CD4-positive, alpha-beta T cell treated with Interleukin-6 for 4 hours (primary cell): ENCODE results near the gene TRHDE.
"Not testable (repeated sequence)": the region's sequence is repeated elsewhere in the genome, so short reads cannot be mapped to it uniquely, and the experiment has no call there.

Experiments
- DNase-seq: peaks from one replicate; pipeline ENCODE4 v3.0.0-alpha.2; 2020; ENCODE audit warnings: mixed read lengths

TRHDE gene

DNA sequence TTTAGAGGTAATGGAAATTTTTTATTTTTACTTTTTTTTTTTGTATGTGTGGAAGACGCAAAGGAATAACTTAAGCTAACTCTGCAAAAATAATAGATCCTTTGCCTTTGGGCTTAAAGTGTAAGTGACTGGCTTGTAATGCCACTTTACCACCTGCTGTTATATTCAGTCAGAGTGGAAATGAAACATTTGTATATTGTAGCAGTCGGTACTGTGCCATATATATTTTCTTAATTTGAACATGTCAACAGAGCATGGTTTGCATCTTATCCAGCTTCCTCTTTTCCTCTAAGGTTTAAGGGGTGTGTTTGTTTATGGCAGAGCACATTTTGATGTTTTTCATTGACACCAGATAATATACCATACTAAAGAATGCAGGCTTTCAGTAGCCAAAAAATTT is 176.6 kb downstream of the TRHDE start:
- no peak for DNase-seq

DNA sequence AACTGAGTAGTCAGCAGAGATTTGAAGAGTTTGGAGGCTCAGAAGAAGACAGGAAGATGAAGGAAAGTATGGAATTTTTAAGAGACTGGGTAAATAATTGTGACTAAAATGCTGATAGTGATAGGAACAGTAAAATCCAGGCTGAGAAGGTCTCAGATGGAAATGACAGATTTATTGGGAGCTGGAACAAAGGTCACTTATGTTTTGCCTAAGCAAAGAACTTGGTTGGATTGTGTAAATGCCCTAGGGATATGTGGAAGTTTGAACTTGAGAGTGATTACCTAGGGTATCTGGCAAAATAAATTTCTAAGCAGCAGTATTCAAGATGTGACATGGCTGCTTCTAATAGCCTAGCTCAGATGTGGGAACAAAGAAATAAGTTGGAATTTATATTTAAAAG is 180.9 kb downstream of the TRHDE start:
- no peak for DNase-seq

DNA sequence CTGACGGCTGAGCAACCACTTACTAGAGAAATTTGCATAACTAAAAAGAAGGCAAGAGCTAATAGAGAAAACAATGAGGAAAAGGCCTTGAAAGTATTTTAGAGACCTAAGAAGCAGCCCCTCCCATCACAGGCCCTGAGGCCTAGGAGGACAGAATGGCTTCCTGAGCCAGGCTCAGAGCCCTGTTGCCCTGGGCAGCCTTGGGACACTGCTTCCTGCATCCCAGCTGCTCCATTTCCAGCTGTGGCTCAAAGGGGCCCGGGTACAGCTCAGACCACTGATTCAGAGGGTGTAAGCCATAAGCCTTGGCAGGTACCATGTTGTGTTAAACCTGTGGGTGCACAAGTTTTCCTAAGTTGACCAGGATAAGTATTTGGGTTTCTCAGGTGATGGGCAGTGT is 181.4 kb downstream of the TRHDE start:
- DNase-seq: no peak

DNA sequence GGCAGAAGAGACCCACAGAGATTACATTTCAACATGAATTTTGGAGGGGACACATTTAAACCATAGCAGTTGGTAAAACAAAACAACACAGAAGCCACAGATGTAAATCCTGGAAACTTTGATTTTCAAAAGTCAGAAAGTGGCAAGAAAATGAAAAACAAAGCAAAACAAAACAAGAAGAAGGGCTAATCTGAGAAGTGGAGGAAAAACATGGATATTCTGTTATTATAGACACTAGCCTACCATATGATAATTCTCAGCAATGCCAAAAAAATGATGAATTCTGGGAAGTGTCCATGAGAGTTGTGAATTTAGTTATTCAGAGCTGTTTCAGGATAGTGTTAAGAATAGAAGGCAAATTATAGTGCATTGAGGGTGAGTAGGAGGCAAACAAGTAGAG is 192.3 kb downstream of the TRHDE start:
- no peak for DNase-seq

DNA sequence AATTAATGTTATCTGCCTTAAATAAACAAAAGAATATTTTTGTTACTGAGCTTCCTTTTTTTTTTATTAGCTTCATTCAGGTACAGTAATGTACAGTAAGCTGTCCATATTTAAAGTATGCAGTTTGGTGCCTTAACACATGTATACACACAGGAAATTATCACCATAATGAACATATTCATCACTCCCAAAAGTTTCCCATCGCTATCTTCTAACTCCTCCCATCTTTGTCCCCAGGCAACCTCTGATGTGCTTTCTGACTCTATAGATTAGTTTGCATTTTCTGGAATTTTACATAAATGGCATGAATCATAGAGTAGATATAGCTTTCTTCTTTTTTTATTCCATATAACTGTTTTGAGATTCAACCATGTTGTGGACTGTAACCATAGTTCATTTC is 193.0 kb downstream of the TRHDE start:
- no peak for DNase-seq

DNA sequence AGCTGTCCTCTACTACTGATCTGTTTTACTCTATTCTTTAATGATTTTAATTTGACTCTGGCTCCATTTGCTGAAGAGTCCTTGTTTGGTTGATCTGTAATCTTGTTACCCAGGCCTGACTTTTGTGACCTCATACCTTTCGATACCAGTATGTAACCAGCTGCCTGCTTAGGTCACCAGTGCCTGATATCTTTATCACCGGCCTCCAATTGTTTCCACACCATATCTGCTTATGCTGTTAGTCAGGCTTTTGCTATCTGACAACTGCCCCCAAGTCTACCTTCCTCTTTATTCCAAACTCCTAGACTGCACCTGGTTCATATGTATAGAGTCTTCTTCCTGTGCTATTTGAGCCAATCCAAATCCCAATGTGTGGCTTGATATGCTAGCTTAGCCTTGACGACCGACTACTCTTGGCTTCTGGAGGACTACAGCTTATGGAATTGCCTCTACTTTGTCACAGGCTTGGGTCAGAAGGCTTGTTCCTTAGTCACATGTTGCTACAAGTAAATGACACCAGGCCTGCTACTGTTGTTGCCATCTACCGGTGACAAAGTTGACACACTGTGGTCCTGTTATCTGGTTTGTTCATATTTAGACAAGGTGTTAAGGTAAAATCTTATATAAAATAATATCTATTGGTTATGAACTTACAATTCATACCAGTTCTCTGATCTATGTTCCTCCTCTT is 193.9 kb downstream of the TRHDE start:
- DNase-seq: no peak

DNA sequence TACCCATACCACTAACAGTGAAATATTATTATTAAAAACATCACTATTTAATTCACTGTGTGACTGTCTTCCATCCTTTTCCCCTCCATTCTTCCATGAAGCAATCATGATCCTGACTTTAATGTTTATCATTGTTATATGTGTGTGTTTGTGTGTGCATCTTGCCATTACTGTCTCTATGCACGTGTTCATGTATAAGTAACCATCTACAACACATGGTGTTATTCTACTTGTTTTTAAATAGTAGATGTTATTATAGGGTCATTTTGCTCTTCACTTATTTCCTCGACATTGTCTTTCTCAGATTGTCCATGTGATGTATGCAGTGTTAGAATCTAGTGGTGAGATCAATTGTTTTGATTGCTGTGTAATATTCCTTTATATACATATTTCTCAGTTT is 195.8 kb downstream of the TRHDE start:
- no peak for DNase-seq

DNA sequence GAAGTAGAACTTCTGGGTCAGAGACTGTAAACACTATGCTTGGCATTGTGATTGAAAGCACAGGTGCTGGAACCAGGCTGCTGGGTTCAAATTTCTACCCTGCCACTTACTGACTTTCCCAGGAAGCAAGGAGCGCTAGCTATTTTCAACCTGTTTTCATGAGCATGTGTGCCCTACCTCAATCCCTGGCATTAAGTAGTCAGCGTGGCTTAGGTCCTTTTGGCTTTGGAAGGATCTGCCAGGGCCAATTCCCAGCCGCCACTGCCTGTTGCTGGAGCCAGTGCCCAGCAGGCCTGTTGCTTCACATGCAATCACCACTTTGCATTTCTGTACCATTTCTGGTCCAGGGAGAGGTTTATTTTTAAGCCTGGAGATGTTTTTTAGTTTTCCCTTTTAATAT is 196.3 kb downstream of the TRHDE start:
- DNase-seq: no peak

DNA sequence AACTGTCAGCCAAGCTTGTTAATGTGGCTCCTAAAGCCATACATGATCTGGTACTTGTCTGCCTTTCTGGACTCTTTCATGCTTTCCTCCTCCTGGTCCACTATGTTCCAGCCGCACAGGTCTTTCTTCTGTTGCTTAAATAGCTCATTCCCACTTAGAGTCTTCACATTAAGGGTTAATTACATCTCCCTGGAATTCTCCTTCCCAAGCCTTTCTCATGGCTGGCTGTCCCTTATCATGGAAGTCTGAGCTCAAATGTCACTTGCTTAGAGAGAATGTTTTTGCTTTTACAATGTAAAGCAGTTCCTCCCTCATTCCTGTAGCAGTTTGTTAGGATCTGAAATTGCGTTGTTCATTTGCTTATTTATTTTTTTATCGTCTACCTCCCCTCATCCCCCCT is 199.6 kb downstream of the TRHDE start:
- no peak for DNase-seq

DNA sequence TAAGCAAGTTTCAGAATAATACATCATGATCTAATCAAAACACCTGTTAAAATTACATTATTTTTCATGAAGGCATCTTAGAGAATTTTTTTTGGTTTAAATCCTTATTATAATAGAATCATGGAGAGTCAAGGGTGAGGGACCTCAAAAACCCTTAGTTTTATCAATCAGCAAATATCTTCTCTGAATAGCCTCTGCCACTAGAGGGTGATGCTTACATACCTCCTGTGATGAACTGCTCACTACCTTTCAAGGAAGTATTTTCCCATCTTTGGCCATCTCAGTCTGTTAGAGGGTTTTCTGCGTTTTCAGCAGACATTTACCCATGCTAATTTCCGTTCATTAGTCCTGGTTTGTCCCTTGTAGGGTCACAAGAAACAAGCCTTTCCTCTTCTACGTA is 200.2 kb downstream of the TRHDE start:
- no peak for DNase-seq

DNA sequence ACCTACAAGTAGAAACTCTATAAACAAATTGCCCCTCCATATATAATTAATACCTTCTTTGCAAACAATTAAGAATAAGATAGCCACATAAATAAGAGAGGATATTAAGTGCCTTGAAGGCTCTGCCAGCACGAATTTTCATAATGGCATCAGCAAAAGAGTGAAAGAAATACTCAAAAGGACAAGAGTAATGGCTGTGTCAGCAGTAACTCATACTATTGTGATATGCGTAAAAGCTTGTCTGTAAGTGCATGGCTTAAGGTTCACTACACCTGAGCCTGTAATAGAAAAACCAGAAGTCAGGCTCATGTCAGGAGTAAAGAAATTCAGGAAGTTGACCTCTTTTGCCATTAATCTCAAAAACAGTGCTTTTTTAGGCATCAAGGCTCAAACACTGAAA is 204.1 kb downstream of the TRHDE start:
- no peak for DNase-seq

DNA sequence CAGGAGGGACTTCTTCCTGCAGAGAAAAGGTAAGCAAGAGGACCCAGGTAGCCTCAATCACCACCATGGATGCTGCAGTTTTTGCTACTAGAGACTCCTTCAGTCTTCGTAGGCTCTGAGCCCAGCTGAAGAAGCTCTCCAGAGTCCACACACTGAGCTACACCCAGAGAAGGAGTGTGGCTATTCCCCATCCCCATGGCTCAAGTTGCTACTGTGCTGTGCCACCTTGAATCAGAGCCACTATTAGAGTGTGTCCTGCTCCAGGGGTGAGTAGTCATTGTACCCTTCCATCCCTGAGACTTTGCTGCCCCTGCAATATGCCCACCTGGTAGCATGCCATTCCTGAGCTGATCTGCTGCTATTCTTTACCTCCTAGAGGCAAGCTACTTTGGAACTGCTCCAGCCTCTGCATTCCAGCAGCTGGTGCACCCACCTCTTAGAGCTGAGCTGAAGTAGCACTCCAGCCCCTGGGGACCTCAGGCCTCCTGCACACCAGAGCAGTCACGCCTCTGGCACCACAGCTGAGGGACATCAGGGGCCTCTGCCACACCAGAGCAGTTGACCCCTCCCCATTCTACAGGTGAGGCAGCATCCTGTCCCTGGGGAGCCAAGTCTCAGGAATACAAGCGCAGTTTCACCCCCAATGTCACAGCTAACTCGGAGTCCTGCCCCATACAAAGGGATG is 213.0 kb downstream of the TRHDE start:
- no peak for DNase-seq

DNA sequence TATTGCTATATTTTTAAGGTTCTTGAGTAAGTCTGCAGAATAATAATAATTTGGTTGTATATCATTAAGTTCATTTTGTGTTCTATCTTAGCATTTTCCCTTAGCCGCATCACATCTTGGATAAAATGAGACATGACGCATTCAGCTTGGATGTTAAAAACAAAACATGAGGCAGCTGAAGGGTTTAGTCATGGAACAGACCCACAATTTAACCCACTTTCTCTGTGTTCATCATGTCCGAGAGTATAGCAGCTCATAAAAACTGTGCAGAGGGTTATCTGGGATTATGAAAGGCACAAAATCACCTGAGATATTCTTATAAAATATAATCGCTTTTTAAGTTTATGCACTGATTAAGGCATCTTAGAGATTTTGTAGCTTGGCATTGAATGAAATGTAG is 219.3 kb downstream of the TRHDE start:
- no peak for DNase-seq

DNA sequence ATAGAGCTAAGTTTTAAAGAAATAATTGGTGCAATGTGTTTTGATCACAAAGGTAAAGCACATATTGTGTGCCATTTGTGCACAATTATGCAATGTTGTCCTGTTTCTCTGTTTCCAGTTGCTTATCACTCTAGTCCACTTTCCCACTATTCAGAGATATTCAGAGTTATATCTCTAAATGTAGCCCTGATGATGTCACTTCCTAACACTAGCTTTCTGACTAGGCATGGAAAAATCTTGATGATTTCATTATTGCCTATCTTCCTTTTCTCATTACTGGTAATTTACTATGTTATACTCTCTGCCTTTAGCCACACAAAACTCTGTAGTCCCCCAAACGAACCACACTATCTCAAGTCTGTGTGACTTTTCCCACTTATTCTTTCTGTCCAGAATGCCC is 221.2 kb downstream of the TRHDE start:
- DNase-seq: no peak

DNA sequence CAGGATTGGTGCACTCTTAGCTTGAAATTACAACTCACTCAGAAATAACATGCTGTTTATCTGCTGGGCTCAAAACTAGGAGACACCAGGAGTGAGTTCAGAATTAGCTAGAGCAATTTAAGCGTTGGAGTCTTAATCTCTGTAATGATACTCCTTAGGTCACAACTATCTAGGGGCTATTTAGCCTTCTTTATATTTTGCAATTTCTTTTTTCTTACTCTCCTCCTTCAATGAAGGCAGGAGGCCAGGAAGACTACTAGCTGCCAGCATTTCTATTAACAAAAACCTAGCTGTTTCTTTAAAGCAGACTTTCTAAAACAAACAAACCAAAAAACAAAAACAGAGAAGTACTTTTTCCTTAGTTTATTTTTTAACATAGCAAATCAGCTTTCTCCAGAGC is 226.2 kb downstream of the TRHDE start:
- no peak for DNase-seq

DNA sequence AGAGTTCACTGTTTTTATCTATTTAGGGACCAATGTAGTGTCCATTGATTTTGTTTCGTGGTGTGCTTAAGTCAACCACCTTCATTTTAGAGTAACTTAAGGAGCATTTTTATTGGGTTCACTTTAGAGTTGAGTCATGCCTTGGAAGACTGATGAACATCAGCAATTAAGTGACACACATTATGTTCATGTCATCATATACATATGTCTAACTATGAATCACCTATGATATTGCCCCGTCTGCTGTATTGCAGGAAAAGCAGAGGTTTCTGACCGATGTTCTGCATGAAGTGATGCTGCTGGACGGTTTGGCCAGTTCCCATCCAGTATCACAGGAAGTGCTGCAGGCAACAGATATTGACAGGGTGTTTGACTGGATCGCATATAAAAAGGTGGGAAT is 227.1 kb downstream of the TRHDE start:
- DNase-seq: no peak

DNA sequence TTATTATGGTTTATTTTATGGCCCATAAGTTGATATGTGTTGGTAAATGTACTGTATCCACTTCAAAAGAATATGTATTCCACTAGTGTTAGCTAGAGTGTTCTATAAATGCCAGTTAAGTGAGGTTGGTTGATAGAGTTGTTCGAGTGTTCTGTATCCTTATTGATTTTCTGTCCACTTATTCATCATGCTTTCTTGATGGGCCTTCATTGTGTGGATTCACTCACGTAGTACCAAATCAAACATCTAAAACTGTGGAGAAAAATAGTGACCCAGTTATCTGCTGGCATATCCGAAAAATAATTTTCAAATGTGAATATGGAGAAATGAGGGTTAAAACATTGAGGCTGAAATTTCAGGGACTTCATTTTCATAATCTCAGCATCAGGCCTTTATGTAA is 230.4 kb downstream of the TRHDE start:
- DNase-seq: no peak

DNA sequence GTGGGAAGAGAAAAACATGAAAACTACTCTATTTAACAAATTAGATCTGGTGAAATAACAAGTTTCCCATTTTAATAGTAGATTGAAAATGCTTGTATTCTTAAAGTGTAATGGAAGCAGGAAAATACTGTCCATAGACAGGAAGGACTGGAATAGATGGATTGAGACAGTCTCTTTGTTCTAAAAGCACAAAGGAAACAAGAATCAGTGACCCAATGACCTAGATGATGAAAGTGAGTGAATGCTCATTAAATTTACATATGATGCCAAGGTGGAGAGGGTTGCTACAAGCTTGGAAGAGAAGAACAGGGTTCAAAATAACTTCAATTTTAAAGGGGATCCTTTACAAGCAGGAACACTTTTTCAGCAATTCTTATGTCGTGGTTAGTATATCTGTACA is 233.1 kb downstream of the TRHDE start:
- no peak for DNase-seq

DNA sequence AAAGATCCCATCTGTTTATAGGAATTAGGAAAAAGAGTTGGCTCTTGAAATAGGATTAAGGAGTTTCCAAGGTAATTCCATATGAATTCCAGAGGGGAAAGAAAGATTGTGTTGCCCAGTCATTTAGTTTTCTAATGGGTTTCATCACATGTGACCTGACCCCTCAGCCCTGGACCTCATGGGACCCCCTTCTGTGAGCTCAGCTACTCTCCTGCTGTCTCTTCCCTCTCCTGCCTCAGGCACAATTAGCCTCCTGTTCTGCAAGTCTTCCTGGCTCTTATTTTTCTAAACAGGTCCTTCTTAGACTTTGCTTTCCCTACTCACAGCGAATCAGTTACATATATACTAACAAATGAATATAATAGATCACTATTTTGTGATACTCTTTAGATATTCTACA is 237.7 kb downstream of the TRHDE start:
- no peak for DNase-seq

DNA sequence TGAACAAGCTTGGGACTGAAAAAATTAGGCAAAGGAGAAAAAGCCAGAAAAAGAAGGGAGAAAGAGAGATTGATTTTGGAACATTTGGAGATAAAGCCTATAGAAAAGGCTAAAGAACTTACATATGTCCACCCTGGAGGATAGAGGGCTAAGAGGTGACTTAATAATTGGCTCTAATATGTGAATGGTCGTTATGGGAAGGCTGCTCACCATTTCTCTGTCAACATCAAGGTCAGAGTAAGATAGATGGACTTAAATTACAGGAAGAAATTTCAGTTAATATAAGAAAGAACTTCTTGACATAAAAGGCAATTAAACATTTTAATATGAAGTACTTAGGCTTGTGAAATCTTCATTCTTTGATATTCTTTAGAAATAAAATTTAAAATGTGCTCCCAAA is 238.6 kb downstream of the TRHDE start:
- DNase-seq: no peak

DNA sequence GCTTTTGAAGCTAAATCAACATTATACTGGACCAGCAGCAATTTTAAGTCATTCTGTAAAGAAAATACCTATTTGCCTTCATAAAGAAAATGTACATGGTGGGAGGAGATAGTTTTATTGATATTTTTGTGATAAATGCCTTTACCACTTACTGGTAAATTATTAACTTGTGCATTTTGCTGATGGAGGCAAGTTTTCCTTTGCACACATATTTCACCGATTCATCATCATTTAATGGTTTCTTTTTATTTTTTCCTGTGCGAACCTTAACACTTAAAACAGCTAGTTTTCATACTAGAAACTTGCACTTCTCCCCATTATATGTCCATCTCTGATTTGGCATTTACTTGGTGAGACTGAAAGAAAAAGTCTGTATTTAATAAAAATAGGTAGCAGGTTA is 239.3 kb downstream of the TRHDE start:
- DNase-seq: no peak

DNA sequence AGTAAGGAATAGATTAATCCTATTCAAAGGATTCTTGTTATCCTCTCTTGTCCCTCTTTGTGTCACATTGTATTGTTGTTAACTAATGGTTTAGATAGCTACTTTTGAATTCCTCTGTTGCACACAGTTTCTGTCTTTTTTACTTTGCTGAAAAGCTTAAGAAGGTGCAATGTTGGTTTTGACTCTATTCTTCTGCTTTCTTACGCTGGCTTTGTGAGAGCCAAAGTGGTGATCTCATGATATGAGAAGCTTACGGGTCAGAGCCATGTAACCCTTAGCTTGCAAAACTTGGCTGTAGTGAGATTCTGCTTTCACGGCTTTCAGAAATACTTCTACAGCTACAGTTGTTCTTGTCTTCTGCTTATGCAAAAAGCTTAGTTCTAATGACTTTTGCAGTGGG is 239.7 kb downstream of the TRHDE start:
- no peak for DNase-seq

DNA sequence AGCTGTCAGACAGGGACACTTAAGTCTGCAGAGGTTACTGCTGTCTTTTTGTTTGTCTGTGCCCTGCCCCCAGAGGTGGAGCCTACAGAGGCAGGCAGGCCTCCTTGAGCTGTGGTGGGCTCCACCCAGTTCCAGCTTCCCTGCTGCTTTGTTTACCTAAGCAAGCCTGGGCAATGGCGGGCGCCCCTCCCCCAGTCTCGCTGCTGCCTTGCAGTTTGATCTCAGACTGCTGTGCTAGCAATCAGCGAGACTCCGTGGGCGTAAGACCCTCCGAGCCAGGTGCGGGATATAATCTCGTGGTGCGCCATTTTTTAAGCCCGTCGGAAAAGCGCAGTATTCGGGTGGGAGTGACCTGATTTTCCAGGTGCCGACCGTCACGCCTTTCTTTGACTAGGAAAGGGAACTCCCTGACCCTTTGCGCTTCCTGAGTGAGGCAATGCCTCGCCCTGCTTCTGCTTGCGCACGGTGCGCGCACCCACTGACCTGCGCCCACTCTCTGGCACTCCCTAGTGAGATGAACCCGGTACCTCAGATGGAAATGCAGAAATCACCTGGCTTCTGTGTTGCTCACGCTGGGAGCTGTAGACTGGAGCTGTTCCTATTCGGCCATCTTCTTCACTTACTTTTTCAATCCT is 248.0 kb downstream of the TRHDE start:
- DNase-seq: not testable (repeated sequence)

DNA sequence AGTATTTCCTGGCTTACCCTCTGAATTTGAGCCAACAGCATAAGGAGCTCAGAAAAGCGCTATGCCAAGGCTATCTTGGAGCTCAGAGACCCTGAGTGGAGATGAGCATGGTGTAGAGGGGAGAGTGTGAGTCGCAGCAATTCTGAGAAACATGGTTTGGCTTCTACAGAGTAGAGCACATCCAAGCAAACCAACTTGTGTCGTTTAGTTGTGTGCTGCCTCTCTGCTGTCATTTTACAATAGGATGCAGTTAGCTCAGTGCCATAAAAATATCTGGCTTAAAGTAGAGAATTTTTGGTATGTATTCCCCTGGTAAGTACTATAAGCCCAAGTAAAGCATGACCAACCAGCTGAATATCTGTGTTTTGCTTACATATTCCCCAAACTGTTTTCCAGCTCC is 249.2 kb downstream of the TRHDE start:
- no peak for DNase-seq

DNA sequence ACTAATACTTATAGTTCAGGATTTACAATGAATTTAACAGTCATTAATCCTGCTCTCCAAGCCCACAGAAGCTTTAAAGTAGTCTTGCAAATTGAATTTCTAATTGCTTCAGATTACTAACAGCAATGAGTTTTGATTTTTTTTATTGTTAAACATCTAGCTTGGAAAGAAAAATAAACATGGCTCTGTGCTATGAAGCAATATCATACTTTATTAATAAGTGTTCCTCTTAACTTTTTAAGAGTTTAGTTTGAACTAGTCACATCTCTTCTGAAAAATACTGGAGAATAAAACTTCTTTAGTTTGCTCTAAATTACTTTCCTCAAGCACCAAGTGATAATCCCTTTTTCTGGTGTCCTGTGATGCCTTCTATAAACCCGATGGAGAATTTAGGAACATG is 250.2 kb downstream of the TRHDE start:
- no peak for DNase-seq
